ENCODE data around the gene DUSP10.

Gene DUSP10

DNA sequence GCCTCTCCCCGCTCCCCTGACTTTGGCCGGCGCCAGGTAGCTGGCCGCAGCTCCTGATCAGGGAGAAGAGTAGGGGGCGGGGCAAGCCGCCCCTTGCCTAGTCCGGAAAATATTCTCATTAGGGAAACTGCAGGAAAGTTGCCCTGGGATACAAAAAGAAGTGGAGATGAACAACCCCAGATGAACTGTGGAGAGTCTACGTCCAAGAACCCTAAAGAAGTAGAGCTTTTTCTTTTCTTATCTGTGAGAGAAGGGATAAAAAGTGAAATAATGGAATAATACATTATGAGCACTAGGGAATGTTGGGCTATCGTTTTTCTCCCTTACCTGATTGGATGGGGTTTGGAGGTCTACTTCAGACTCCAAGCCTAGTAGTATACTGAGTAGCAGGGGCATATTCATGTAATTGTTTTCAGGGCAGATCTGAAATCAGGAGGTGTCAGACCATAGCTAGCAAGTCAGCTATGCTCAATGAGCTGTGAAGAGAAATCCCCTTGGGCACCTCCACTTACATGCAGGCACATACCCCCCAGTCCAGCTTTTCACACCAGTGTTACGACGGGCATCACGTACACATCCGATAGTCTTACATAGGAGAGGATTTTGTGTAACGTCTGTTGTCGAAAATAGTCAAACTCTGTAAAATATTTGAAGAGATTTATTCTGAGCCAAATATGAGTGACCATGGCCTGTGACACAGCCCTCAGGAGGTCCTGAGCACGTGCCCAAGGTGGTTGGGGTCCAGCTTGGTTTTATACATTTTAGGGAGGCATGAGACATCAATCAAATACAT lies 1.7 kb upstream of the DUSP10 start:
- Histone ChIP-seq H3K27ac (peak overlapping the region; percentile 92), H3K4me3 (ENCODE audit: low read depth, low read length) (peak overlapping the region; percentile 71), H3K36me3 (replicated peaks) (no peaks in the 10 kb centered on the region), H3K27me3 (replicated peaks) (no peaks in the 10 kb centered on the region)
- no peak for DNase-seq
- in situ Hi-C loops (cut with HindIII; ENCODE audit: low pct_ligation_motif_present, low sequenced_read_pairs): no loop called here
- TF ChIP-seq, protein P1, sequence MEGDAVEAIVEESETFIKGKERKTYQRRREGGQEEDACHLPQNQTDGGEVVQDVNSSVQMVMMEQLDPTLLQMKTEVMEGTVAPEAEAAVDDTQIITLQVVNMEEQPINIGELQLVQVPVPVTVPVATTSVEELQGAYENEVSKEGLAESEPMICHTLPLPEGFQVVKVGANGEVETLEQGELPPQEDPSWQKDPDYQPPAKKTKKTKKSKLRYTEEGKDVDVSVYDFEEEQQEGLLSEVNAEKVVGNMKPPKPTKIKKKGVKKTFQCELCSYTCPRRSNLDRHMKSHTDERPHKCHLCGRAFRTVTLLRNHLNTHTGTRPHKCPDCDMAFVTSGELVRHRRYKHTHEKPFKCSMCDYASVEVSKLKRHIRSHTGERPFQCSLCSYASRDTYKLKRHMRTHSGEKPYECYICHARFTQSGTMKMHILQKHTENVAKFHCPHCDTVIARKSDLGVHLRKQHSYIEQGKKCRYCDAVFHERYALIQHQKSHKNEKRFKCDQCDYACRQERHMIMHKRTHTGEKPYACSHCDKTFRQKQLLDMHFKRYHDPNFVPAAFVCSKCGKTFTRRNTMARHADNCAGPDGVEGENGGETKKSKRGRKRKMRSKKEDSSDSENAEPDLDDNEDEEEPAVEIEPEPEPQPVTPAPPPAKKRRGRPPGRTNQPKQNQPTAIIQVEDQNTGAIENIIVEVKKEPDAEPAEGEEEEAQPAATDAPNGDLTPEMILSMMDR (IDR thresholded peaks at IDR 0.05; ENCODE audit: low read depth, low read length, missing control alignments): no peak

GRCh38 chr1:221742555-221743415 lies 896 bp upstream of the DUSP10 start:
- no peaks in the 10 kb centered on the region for H3K27me3 ChIP-seq (replicated peaks)
- no peaks in the 10 kb centered on the region for H3K36me3 ChIP-seq (replicated peaks)
- peak; percentile 53 for DNase-seq
- TF ChIP-seq, protein P1 (IDR thresholded peaks at IDR 0.05; ENCODE audit: low read depth, low read length, missing control alignments): peak; percentile 3
- in situ Hi-C loops (cut with HindIII; ENCODE audit: low pct_ligation_motif_present, low sequenced_read_pairs): no loop called here
- H3K27ac ChIP-seq: peak overlapping the region; percentile 92
- peak overlapping the region; percentile 71 for H3K4me3 ChIP-seq (ENCODE audit: low read depth, low read length)

DNA sequence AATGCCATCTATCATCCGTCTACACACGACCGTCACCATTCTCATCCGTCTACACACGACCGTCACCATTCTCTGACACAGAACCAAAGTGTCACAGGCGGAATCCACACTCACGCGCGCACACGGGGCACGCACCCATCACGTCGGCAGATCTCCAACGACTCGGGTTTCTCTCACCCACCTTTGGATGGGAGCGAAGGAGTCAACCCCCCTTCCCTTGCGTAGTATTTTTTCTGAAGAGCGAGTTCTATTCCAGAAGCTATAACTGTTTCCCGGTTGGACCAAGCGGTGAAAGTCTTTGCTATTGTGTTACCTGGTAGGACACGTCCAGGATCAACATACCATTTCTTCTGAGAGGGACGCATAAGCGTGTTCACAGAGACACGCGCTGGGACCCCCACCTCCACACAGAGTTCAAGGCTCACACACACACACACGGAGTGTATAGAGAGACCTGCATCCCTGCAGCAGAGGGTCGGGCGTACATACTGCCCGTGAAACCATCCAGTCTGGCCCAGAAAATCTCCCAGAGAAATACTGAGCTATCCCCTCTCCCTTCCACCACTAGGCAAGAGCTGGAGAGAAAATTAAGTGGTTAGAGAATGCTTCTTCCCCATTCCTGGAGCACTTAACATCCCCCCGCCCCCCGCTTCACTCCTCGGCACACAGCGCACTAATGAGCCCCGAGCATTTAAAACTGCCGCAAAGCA lies 741 bp downstream of the DUSP10 start:
- H3K36me3 ChIP-seq (replicated peaks): peaks cover 3% of the 10 kb centered on the region
- in situ Hi-C loops (cut with HindIII; ENCODE audit: low pct_ligation_motif_present, low sequenced_read_pairs): no loop called here
- no peaks in the 10 kb centered on the region for H3K27me3 ChIP-seq (replicated peaks)
- TF ChIP-seq, protein P1 (IDR thresholded peaks at IDR 0.05; ENCODE audit: low read depth, low read length, missing control alignments): no peak
- H3K4me3 ChIP-seq (ENCODE audit: low read depth, low read length): peak overlapping the region; percentile 77
- H3K27ac ChIP-seq: peak overlapping the region; percentile 77
- no peak for DNase-seq

DNA sequence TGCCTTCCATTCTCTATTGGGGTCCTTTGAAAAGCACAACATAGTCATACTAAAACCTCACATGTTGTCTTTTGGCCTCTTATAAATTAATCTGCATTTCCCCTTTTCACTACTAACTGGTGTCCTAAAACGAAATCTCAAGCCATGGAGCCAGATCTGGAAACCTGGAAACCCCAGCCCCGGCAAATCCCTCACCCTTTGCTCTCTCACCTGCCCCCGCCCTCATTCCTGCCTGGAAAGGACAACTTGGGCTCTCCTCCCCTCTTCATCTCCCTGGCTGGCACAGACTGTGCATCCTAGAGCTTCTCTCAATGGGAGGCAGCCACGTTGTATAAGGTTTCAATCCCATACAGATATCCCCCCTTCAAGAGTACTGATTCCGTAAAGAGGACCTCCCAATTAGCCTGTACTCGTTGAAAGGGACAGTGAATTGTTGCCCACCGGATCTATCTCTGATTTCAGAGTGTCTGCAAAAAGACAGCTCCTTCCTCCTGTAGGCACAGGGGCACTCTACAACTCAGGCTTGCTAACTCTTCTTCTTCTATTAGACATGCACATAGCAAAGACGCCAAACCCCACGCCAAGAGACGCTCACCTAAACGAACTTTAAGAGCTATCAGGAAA lies 1.4 kb downstream of the DUSP10 start:
- Histone ChIP-seq H3K4me3 (ENCODE audit: low read depth, low read length) (peak overlapping the region; percentile 77), H3K27ac (no peak overlapping the region), H3K27me3 (replicated peaks) (no peaks in the 10 kb centered on the region), H3K36me3 (replicated peaks) (peaks cover 3% of the 10 kb centered on the region)
- DNase-seq: no peak
- TF ChIP-seq, protein P1 (IDR thresholded peaks at IDR 0.05; ENCODE audit: low read depth, low read length, missing control alignments): no peak
- in situ Hi-C loops (cut with HindIII; ENCODE audit: low pct_ligation_motif_present, low sequenced_read_pairs): no loop called here

GRCh38 chr1:221739677-221740025 lies 2.2 kb downstream of the DUSP10 start:
- Histone ChIP-seq H3K27ac (no peak overlapping the region), H3K36me3 (replicated peaks) (peaks cover 3% of the 10 kb centered on the region), H3K4me3 (ENCODE audit: low read depth, low read length) (no peak overlapping the region), H3K27me3 (replicated peaks) (no peaks in the 10 kb centered on the region)
- in situ Hi-C loops (cut with HindIII; ENCODE audit: low pct_ligation_motif_present, low sequenced_read_pairs): no loop called here
- TF ChIP-seq, protein P1 (IDR thresholded peaks at IDR 0.05; ENCODE audit: low read depth, low read length, missing control alignments): no peak
- no peak for DNase-seq
